ENCODE data around the gene NFIX. TPM values are rescaled to one million over a fixed set of nuclear protein-coding genes. Genes with fewer than 3 reads are reported as not detected.

NFIX gene
- total and polyA plus RNA-seq, 2 donors (not counting 1 experiment from before 2014, with no cell fraction given) = 0.69 to 5.6 TPM

DNA sequence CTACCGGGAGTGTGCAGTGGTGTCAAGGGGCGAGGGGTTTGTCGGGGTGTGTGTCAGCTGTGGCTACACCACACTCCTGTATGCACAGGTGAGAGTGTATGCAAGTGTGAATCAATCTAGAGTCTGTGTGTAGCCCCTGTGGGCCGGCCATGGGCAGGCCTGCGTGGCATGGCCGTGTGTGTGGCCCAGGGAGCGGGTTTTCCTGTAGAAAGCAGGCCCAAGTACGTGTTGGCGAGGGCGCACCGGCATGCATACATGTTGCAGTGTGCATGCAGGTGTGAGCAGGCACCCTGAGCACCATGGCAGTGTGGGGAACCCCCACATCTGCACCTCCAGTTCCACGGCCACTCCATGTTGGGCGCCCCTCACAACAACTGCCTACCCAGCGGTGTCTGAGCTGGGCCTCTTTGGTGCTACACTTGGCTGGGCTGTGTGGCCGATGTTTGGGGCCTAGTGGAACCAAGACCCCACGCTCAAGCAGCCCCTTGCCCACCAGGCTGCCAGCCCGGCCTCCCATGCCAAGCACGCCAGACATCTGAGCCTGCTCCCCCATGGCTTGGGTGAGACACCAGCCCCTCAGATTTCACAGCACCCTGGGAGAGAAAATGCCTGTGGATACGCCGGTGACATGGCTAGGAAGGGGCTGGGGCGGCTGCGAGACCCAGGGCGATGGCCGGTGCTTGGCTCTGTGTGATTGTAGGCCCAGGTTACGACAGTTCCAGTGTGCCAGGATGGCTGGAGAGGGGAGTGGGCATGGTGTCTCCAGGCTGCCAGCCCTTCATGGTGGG lies 2.1 kb downstream of the NFIX start:
- Mint-ChIP-seq H3K9me3 (ENCODE audit: insufficient read depth) (no peaks in the 10 kb centered on the region), H3K4me3 (peak overlapping the region; percentile 75), H3K27ac (no peak overlapping the region), H3K27me3 (peaks cover 28% of the 10 kb centered on the region), H3K4me1 (peaks cover 17% of the 10 kb centered on the region)
- ChIA-PET POLR2A (interaction anchor here (0.7 kb wide), 1 partner anchor 16 kb away, joined by 4 read pairs; no protein-coding TSS in a partner anchor), CTCF (interaction anchor here (1.5 kb wide), 1 partner anchor 64 kb away, joined by 3 read pairs; no protein-coding TSS in a partner anchor)
- intact Hi-C loops (cut with micrococcal nuclease) = no loop called here
- Histone ChIP-seq H3K4me2 (replicated peaks; ENCODE audit: low read depth, low read length, poor library complexity, severe bottlenecking) (no peak overlapping the region), H3K9me3 (ENCODE audit: control extremely low read depth in 1 of 3, control insufficient read depth in 2 of 3, insufficient read depth in 1 of 3, low read length in 2 of 3) (peaks cover 0 to 2% (median 0%) of the 10 kb centered on the region in 3 donors), H3K27me3 (replicated peaks in 1 of 4; ENCODE audit: control extremely low read depth in 1 of 4, control insufficient read depth in 3 of 4, insufficient read depth in 4 of 4, low read length in 3 of 4) (peaks cover 0 to 24% (median 4%) of the 10 kb centered on the region in 4 experiments), H3K4me3 (ENCODE audit: control extremely low read depth in 1 of 5, extremely low read depth in 1 of 5, insufficient read depth in 1 of 5, low read depth in 2 of 5, low read length in 4 of 5) (no peak overlapping the region), H2AFZ (ENCODE audit: insufficient read depth, low read depth, low read length, poor library complexity, severe bottlenecking) (no peak overlapping the region), H3K27ac (ENCODE audit: low read length in 2 of 2) (no peak overlapping the region), H3K36me3 (replicated peaks in 1 of 2; ENCODE audit: control extremely low read depth in 1 of 2, control insufficient read depth in 1 of 2, extremely low read depth in 1 of 2, insufficient read depth in 2 of 2, low read length in 1 of 2) (no peaks in the 10 kb centered on the region), H3K4me1 (ENCODE audit: control insufficient read depth in 2 of 2, insufficient read depth in 2 of 2, low read length in 2 of 2) (peaks cover 10 to 11% of the 10 kb centered on the region in 2 donors), H4K20me1 (ENCODE audit: control insufficient read depth, insufficient read depth, low read length, poor library complexity, severe bottlenecking) (no peaks in the 10 kb centered on the region), H3K9ac (ENCODE audit: low read length) (no peak overlapping the region), H3K79me2 (ENCODE audit: control insufficient read depth, insufficient read depth, low read length) (no peaks in the 10 kb centered on the region)
- 95% methylated on average over 25 of the region's 25 CpGs for WGBS (ENCODE audit: insufficient coverage)
- ATAC-seq (ENCODE audit: low read depth) (no peak), DNase-seq (no peak)
- TF ChIP-seq, protein P1, sequence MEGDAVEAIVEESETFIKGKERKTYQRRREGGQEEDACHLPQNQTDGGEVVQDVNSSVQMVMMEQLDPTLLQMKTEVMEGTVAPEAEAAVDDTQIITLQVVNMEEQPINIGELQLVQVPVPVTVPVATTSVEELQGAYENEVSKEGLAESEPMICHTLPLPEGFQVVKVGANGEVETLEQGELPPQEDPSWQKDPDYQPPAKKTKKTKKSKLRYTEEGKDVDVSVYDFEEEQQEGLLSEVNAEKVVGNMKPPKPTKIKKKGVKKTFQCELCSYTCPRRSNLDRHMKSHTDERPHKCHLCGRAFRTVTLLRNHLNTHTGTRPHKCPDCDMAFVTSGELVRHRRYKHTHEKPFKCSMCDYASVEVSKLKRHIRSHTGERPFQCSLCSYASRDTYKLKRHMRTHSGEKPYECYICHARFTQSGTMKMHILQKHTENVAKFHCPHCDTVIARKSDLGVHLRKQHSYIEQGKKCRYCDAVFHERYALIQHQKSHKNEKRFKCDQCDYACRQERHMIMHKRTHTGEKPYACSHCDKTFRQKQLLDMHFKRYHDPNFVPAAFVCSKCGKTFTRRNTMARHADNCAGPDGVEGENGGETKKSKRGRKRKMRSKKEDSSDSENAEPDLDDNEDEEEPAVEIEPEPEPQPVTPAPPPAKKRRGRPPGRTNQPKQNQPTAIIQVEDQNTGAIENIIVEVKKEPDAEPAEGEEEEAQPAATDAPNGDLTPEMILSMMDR (IDR thresholded peaks at IDR 0.05) = no peak
- TF ChIP-seq EZH2 (IDR thresholded peaks at IDR 0.05; ENCODE audit: borderline replicate concordance, insufficient read depth, low read depth, low read length, poor library complexity, severe bottlenecking) = no peak
